DOHH2 (cell line): ENCODE measurements around the gene ESYT1.

Experiments used
- H3F3A ChIP-seq: fragments of 200-600 bp; sonication (generic), shearing (Covaris generic); 2 replicates; pipeline ENCODE4 v1.6.0; 2016; ENCODE audit warnings: antibody characterized with exemption, mild to moderate bottlenecking; ENCODE audit not compliant: control insufficient read depth, insufficient read depth
- H3K27ac ChIP-seq: fragments of 200-600 bp; sonication (generic); 2 replicates; pipeline ENCODE4 v1.5.1; 2014; ENCODE audit warnings: low read depth, mild to moderate bottlenecking, low read length, moderate library complexity
- H3K27me3 ChIP-seq: fragments of 200-600 bp; sonication (generic); 2 replicates; pipeline ENCODE4 v1.6.1; 2014; ENCODE audit warnings: mild to moderate bottlenecking, low read length, mixed read lengths; ENCODE audit not compliant: control insufficient read depth
- H3K36me3 ChIP-seq: fragments of 200-600 bp; sonication (generic); 2 replicates; pipeline ENCODE4 v1.6.1; 2014; ENCODE audit warnings: mild to moderate bottlenecking, low read length, moderate library complexity, mixed read lengths; ENCODE audit not compliant: control insufficient read depth
- H3K4me1 ChIP-seq: fragments of 200-600 bp; sonication (generic); 2 replicates; pipeline ENCODE4 v1.6.1; 2014; ENCODE audit warnings: mild to moderate bottlenecking, low read length, mixed read lengths; ENCODE audit not compliant: control insufficient read depth
- H3K4me2 ChIP-seq: fragments of 200-600 bp; sonication (generic); 2 replicates; pipeline ENCODE4 v1.6.0; 2014; ENCODE audit warnings: mild to moderate bottlenecking, low read length, moderate library complexity
- H3K4me3 ChIP-seq: fragments of 200-600 bp; sonication (generic); 2 replicates; pipeline ENCODE4 v1.5.1; 2014; ENCODE audit warnings: mild to moderate bottlenecking, low read length, mixed read lengths
- H3K79me2 ChIP-seq: fragments of 200-600 bp; sonication (generic); 2 replicates; pipeline ENCODE4 v1.6.1; 2014; ENCODE audit warnings: mild to moderate bottlenecking, low read length, mixed read lengths; ENCODE audit not compliant: control insufficient read depth
- H3K9me2 ChIP-seq: fragments of 200-600 bp; sonication (generic); replicated peaks from 2 replicates; pipeline ENCODE4 v1.6.1; 2014; ENCODE audit warnings: mild to moderate bottlenecking, low read length, mixed read lengths; ENCODE audit not compliant: control insufficient read depth
- H3K9me3 ChIP-seq: fragments of 200-600 bp; sonication (generic); 2 replicates; pipeline ENCODE4 v1.6.1; 2014; ENCODE audit warnings: antibody characterized with exemption, low read length, mixed read lengths; ENCODE audit not compliant: control insufficient read depth, insufficient read depth
- H4K20me1 ChIP-seq: fragments of 200-600 bp; sonication (generic); 2 replicates; pipeline ENCODE4 v1.6.0; 2014; ENCODE audit warnings: low read depth, mild to moderate bottlenecking, antibody characterized with exemption, low read length, moderate library complexity; ENCODE audit not compliant: control insufficient read depth, insufficient read depth
- EZH2phosphoT487 ChIP-seq: fragments of 200-600 bp; sonication (generic); IDR thresholded peaks from 2 replicates; pipeline ENCODE4 v1.6.1; 2017; ENCODE audit warnings: borderline replicate concordance, mild to moderate bottlenecking, antibody characterized with exemption, low read length, moderate library complexity, mixed read lengths
- TF ChIP-seq, protein P1 (sequence below): fragments of 200-600 bp; sonication (generic); IDR thresholded peaks from one replicate; pipeline ENCODE4 v1.5.1; 2014; ENCODE audit warnings: antibody characterized with exemption, mild to moderate bottlenecking, low read depth, low read length; ENCODE audit not compliant: poor library complexity, severe bottlenecking

The ESYT1 gene

GRCh38 chr12:56160193-56160763 is 32.2 kb downstream of the ESYT1 start:
- peaks cover 15% of the 10 kb centered on the region for H4K20me1 ChIP-seq
- H3K36me3 ChIP-seq, result peaks cover 77% of the 10 kb centered on the region
- peak overlapping the region; percentile 91 for H3K4me3 ChIP-seq
- peak overlapping the region; percentile 72; the same call in 1 of the 2 replicates for H3K27ac ChIP-seq
- peaks cover 48% of the 10 kb centered on the region for H3K79me2 ChIP-seq
- TF ChIP-seq EZH2phosphoT487, result no peak
- TF ChIP-seq, protein P1, sequence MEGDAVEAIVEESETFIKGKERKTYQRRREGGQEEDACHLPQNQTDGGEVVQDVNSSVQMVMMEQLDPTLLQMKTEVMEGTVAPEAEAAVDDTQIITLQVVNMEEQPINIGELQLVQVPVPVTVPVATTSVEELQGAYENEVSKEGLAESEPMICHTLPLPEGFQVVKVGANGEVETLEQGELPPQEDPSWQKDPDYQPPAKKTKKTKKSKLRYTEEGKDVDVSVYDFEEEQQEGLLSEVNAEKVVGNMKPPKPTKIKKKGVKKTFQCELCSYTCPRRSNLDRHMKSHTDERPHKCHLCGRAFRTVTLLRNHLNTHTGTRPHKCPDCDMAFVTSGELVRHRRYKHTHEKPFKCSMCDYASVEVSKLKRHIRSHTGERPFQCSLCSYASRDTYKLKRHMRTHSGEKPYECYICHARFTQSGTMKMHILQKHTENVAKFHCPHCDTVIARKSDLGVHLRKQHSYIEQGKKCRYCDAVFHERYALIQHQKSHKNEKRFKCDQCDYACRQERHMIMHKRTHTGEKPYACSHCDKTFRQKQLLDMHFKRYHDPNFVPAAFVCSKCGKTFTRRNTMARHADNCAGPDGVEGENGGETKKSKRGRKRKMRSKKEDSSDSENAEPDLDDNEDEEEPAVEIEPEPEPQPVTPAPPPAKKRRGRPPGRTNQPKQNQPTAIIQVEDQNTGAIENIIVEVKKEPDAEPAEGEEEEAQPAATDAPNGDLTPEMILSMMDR, result no peak
- H3F3A ChIP-seq, result peaks cover 28% of the 10 kb centered on the region
- H3K9me3 ChIP-seq, result no peaks in the 10 kb centered on the region
- no peaks in the 10 kb centered on the region for H3K27me3 ChIP-seq
- H3K4me2 ChIP-seq, result peak overlapping the region; percentile 94
- no peaks in the 10 kb centered on the region for H3K9me2 ChIP-seq
- H3K4me1 ChIP-seq, result peaks cover 35% of the 10 kb centered on the region

DNA sequence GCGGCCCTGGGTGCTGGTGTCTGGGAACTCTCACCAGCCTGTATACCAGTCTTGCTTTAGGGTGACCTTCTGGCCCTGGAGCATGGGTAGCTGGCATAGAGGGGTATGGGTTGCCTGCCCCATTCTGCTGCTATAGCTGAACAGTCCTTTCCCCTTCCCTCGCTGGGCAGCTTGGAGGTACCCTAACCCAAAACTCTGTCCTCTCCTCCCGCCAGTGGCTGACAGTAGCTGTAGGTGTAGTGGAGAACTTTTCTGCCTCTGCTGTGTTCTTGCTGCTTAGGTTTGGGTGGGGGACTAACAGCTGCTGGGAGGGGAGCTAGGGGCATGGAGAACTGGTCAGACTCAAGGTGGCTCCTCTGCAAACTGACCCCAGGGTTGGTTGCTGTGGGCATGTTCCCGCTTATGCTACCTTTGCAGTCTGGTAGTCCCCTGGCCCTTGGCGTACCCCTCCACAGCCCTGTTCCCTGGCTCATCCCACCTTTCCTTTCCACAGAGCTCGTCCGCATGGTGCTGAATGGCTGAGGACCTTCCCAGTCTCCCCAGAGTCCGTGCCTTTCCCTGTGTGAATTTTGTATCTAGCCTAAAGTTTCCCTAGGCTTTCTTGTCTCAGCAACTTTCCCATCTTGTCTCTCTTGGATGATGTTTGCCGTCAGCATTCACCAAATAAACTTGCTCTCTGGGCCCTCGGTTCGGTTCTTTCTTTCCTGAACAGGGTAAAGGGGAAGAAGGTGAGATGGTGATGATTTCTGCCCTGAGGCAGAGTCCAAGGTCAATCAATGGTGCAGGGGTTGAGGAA is 33.0 kb downstream of the ESYT1 start:
- Histone ChIP-seq H3K4me3 (peak overlapping the region; percentile 91), H3K79me2 (peaks cover 48% of the 10 kb centered on the region), H3F3A (peaks cover 33% of the 10 kb centered on the region), H3K4me1 (peaks cover 35% of the 10 kb centered on the region), H3K9me2 (no peaks in the 10 kb centered on the region), H3K36me3 (peaks cover 77% of the 10 kb centered on the region), H3K9me3 (no peaks in the 10 kb centered on the region), H4K20me1 (peaks cover 15% of the 10 kb centered on the region), H3K4me2 (peak overlapping the region; percentile 94), H3K27me3 (no peaks in the 10 kb centered on the region), H3K27ac (no peak overlapping the region)
- TF ChIP-seq EZH2phosphoT487, result no peak
- TF ChIP-seq, protein P1, result no peak

- no peak for TF ChIP-seq EZH2phosphoT487
- TF ChIP-seq, protein P1, result no peak
- Histone ChIP-seq H3K4me1 (peaks cover 32% of the 10 kb centered on the region), H3K27me3 (no peaks in the 10 kb centered on the region), H3K9me2 (no peaks in the 10 kb centered on the region), H3K4me3 (no peak overlapping the region), H3K9me3 (no peaks in the 10 kb centered on the region), H4K20me1 (peaks cover 15% of the 10 kb centered on the region), H3K79me2 (peaks cover 45% of the 10 kb centered on the region), H3K4me2 (peak overlapping the region; percentile 94), H3F3A (peaks cover 36% of the 10 kb centered on the region), H3K27ac (no peak overlapping the region), H3K36me3 (peaks cover 80% of the 10 kb centered on the region)
These were observed 33.8 kb downstream of the ESYT1 start for GRCh38 chr12:56161690-56162351.
